C4-2B (cell line): ENCODE measurements around the gene SORCS2.

Experiments used
- H3K27ac ChIP-seq: fragments of 450-650 bp; 2 replicates; pipeline ENCODE4 v1.5.1; 2017
- ZFX ChIP-seq: fragments of 450-650 bp; IDR thresholded peaks from 2 replicates; pipeline ENCODE4 v1.6.1; 2017
- TF ChIP-seq, protein P1 (sequence below): fragments of 450-650 bp; conservative IDR thresholded peaks from 2 replicates; pipeline ENCODE4 v1.5.1; 2017; ENCODE audit warnings: mild to moderate bottlenecking

The SORCS2 gene

GRCh38 chr4:7737752-7738457, 545.6 kb downstream of the SORCS2 start:
- TF ChIP-seq ZFX = no peak
- TF ChIP-seq, protein P1, sequence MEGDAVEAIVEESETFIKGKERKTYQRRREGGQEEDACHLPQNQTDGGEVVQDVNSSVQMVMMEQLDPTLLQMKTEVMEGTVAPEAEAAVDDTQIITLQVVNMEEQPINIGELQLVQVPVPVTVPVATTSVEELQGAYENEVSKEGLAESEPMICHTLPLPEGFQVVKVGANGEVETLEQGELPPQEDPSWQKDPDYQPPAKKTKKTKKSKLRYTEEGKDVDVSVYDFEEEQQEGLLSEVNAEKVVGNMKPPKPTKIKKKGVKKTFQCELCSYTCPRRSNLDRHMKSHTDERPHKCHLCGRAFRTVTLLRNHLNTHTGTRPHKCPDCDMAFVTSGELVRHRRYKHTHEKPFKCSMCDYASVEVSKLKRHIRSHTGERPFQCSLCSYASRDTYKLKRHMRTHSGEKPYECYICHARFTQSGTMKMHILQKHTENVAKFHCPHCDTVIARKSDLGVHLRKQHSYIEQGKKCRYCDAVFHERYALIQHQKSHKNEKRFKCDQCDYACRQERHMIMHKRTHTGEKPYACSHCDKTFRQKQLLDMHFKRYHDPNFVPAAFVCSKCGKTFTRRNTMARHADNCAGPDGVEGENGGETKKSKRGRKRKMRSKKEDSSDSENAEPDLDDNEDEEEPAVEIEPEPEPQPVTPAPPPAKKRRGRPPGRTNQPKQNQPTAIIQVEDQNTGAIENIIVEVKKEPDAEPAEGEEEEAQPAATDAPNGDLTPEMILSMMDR = no peak
- no peak overlapping the region for H3K27ac ChIP-seq

DNA sequence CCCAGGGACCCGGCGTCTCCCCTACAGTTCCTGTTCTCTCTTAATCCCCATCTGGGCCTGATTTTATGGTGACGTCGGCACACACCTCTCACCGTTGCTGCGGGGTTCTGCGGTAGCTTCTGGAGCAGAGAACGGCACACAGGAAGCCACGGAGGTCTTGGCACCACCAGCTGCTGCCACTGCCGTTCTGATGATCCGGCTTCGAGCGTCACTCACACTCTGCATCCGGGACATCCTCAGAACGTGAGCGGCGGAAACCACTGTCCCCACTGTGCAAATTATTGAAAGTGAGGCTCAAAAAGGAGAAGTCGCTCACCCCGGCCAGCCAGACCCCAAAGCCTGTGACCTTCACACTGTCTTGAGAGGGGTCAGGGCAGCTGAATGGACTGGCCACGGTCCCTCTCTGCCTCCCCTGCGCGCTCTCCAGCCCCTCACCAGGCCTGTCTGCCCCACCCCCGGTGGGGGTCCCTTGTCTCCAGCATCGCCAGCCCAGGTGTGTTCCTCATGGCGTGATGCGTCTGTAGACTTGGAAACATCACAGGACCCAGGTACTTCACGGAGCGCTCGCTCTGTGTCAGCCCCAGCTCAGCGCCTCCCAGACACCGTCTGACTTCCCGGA, 546.2 kb downstream of the SORCS2 start:
- TF ChIP-seq, protein P1 = no peak
- TF ChIP-seq ZFX = no peak
- H3K27ac ChIP-seq = no peak overlapping the region

DNA sequence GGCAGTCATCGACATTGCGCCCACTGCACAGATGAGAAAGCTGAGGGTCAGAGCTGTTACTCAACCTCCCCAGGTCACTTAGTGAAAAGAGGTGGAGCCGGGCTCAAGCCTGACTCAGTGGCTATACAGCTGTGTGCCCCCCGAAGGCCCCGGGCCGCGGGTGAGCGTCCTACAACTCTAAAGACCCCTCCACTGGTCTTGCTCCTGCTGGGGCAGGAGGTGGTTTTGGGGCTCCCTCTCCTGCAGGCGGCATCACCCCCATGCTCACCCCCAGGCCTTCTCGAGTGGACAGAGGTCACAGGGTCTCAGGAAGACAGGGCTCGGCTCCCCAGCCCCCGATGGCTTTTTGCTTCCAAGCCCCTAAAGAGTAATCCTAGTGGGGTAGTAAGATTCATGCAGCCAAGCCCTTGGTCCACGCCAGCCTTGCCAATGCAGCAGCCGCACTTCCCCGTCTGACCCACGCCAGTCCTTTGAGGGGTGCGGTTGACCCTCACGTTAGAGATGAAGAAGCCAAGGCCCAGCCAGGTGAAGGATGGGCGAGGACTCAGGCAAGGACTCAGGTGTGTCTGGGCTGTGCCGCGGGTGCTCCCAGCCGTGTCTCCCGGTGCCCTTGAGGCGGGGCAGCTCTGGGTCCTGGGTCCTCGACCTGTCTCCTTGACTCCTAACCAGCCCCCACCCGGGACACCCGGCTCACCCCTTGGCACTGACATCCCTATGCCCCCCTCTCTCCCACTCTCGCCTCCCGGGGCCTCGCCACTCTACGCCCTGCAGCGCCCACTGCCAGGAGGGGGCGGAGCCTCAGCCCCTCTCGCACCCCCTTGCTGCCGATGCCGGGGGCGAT, 547.0 kb downstream of the SORCS2 start:
- no peak overlapping the region for H3K27ac ChIP-seq
- no peak for TF ChIP-seq ZFX

GRCh38 chr4:7739918-7740865, 547.9 kb downstream of the SORCS2 start:
- H3K27ac ChIP-seq = no peak overlapping the region
- no peak for TF ChIP-seq ZFX
- TF ChIP-seq, protein P1 = no peak

- no peak for TF ChIP-seq ZFX
- TF ChIP-seq, protein P1 = no peak
- H3K27ac ChIP-seq = no peak overlapping the region
These were observed 548.7 kb downstream of the SORCS2 start for GRCh38 chr4:7740866-7741525.

- TF ChIP-seq, protein P1 = no peak
- no peak for TF ChIP-seq ZFX
- no peak overlapping the region for H3K27ac ChIP-seq
These were observed 549.8 kb downstream of the SORCS2 start for GRCh38 chr4:7741946-7742806.
